ENCODE results near the gene MRPL54.

DNA sequence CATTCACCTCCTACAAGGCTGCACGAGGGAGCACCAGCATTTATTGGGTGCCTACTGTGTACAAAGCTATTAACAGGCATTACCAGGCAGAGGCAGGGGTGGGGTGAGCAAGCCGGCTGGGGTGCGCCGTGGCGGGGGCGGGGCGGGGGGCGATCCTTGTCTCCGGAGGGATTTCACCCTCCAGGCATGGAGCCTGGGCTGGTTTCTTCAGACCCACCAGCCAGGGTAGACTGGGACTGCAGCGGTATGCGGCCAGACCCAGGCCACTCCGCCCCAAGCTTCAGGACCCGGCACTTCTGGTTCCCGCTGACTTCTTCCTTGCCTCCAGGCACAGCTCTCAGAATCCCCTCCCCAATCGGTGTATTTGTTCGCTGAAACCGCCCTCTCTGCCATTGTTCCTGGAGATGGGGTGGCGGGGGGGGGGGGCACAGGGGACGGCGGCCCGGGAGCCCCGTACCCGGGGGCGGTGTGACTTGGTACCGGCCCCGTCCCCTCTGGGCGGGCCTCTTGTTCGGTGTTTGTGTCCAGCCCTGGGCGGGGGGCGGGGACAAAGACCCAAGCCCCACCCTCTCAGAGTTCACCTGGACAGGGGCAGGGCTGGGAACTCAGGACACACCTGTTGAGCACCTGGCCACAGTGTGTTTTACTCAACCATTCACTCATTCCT, 39.9 kb upstream of the MRPL54 start:
- TF ChIP-seq, protein P1, sequence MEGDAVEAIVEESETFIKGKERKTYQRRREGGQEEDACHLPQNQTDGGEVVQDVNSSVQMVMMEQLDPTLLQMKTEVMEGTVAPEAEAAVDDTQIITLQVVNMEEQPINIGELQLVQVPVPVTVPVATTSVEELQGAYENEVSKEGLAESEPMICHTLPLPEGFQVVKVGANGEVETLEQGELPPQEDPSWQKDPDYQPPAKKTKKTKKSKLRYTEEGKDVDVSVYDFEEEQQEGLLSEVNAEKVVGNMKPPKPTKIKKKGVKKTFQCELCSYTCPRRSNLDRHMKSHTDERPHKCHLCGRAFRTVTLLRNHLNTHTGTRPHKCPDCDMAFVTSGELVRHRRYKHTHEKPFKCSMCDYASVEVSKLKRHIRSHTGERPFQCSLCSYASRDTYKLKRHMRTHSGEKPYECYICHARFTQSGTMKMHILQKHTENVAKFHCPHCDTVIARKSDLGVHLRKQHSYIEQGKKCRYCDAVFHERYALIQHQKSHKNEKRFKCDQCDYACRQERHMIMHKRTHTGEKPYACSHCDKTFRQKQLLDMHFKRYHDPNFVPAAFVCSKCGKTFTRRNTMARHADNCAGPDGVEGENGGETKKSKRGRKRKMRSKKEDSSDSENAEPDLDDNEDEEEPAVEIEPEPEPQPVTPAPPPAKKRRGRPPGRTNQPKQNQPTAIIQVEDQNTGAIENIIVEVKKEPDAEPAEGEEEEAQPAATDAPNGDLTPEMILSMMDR (conservative IDR thresholded peaks at IDR 0.05): no peak
- no peak for TF ChIP-seq ZFX (IDR thresholded peaks at IDR 0.05)

Data from C4-2B (cell line).